Measurements from ENCODE around the gene MAPK10. TPM values are rescaled to one million over a fixed set of nuclear protein-coding genes. Genes with fewer than 3 reads are reported as not detected.

MAPK10 gene
- total RNA-seq, 2 donors from 2014 or later = 49.7 to 64.9 TPM

- Histone ChIP-seq H3K27me3 (replicated peaks; ENCODE audit: insufficient read depth) (no peaks in the 10 kb centered on the region), H3K4me3 (no peak overlapping the region), H3K27ac (no peak overlapping the region), H3K36me3 (no peaks in the 10 kb centered on the region), H3K4me1 (replicated peaks) (no peaks in the 10 kb centered on the region), H3K9me3 (no peaks in the 10 kb centered on the region)
- TF ChIP-seq POLR2AphosphoS5 (IDR thresholded peaks at IDR 0.05) (no peak), CTCF (IDR thresholded peaks at IDR 0.05) (no peak), POLR2A (IDR thresholded peaks at IDR 0.05) (no peak)
- intact Hi-C loops (cut with DNase I) = no loop called here
- WGBS = 89% methylated on average over 4 of the region's 4 CpGs
- DNase-seq (ENCODE audit: low spot score) = no peak
These were observed 138.9 kb downstream of the MAPK10 start for GRCh38 chr4:86221002-86221401.

GRCh38 chr4:86220121-86220520 lies 139.7 kb downstream of the MAPK10 start:
- Histone ChIP-seq H3K27me3 (replicated peaks; ENCODE audit: insufficient read depth) (no peaks in the 10 kb centered on the region), H3K4me1 (replicated peaks) (no peaks in the 10 kb centered on the region), H3K36me3 (no peaks in the 10 kb centered on the region), H3K4me3 (no peak overlapping the region), H3K27ac (no peak overlapping the region), H3K9me3 (no peaks in the 10 kb centered on the region)
- intact Hi-C loops (cut with DNase I) = no loop called here
- no peak for DNase-seq (ENCODE audit: low spot score)
- WGBS = 76% methylated on average over 1 of the region's 1 CpG
- TF ChIP-seq CTCF (IDR thresholded peaks at IDR 0.05) = no peak

GRCh38 chr4:86218746-86219473 lies 140.9 kb downstream of the MAPK10 start:
- no peaks in the 10 kb centered on the region for H3K4me1 ChIP-seq (replicated peaks)
- no peak overlapping the region for H3K27ac ChIP-seq
- no peak overlapping the region for H3K4me3 ChIP-seq
- DNase-seq (ENCODE audit: low spot score) = peak; percentile 13
- no peak for TF ChIP-seq POLR2AphosphoS5 (IDR thresholded peaks at IDR 0.05)
- no peak for TF ChIP-seq CTCF (IDR thresholded peaks at IDR 0.05)
- TF ChIP-seq POLR2A (IDR thresholded peaks at IDR 0.05) = no peak
- H3K9me3 ChIP-seq = no peaks in the 10 kb centered on the region
- WGBS = 28% methylated on average over 5 of the region's 5 CpGs
- no peaks in the 10 kb centered on the region for H3K27me3 ChIP-seq (replicated peaks; ENCODE audit: insufficient read depth)
- intact Hi-C loops (cut with DNase I) = no loop called here
- H3K36me3 ChIP-seq = no peaks in the 10 kb centered on the region

GRCh38 chr4:86203176-86203575 lies 156.7 kb downstream of the MAPK10 start:
- H3K36me3 ChIP-seq = no peaks in the 10 kb centered on the region
- intact Hi-C loops (cut with DNase I) = no loop called here
- no peaks in the 10 kb centered on the region for H3K4me1 ChIP-seq (replicated peaks)
- no peaks in the 10 kb centered on the region for H3K27me3 ChIP-seq (replicated peaks; ENCODE audit: insufficient read depth)
- H3K9me3 ChIP-seq = no peaks in the 10 kb centered on the region
- 94% methylated on average over 2 of the region's 2 CpGs for WGBS
- no peak overlapping the region for H3K27ac ChIP-seq
- no peak for TF ChIP-seq POLR2A (IDR thresholded peaks at IDR 0.05)
- no peak for TF ChIP-seq POLR2AphosphoS5 (IDR thresholded peaks at IDR 0.05)
- TF ChIP-seq CTCF (IDR thresholded peaks at IDR 0.05) = no peak
- DNase-seq (ENCODE audit: low spot score) = no peak
- H3K4me3 ChIP-seq = no peak overlapping the region

GRCh38 chr4:86185659-86186058 lies 174.2 kb downstream of the MAPK10 start:
- Histone ChIP-seq H3K27me3 (replicated peaks; ENCODE audit: insufficient read depth) (no peaks in the 10 kb centered on the region), H3K4me3 (no peak overlapping the region), H3K27ac (no peak overlapping the region), H3K4me1 (replicated peaks) (no peaks in the 10 kb centered on the region), H3K9me3 (no peaks in the 10 kb centered on the region), H3K36me3 (no peaks in the 10 kb centered on the region)
- DNase-seq (ENCODE audit: low spot score) = no peak
- TF ChIP-seq POLR2A (IDR thresholded peaks at IDR 0.05) = no peak
- TF ChIP-seq POLR2AphosphoS5 (IDR thresholded peaks at IDR 0.05) = no peak
- TF ChIP-seq CTCF (IDR thresholded peaks at IDR 0.05) = no peak
- WGBS = 97% methylated on average over 1 of the region's 1 CpG
- intact Hi-C loops (cut with DNase I) = no loop called here

Data from prostate gland (tissue), 2 donors.